Right lobe of liver (tissue), 6 donors: ENCODE measurements around the gene SPDYE1. TPM values are rescaled to one million over a fixed set of nuclear protein-coding genes. Genes with fewer than 3 reads are reported as not detected.
"Not testable (repeated sequence)": the region's sequence is repeated elsewhere in the genome, so short reads cannot be mapped to it uniquely, and the experiment has no call there.

Experiments
- ATAC-seq, 4 donors: fragments of 200-7000 bp; cut with Tn5 transposase; one replicate each; pipeline ENCODE4 v1.9.1; 2020; ENCODE audit warnings: mild to moderate bottlenecking in 4 of 4, moderate library complexity in 4 of 4
- DNase-seq, 3 donors: peaks; one replicate each; pipeline ENCODE4 v3.0.0-alpha.2; 2020
- H3K27ac ChIP-seq, 3 donors: fragments of 200-600 bp; one replicate each; pipeline ENCODE4 v1.8.0; 2022
- H3K27me3 ChIP-seq, 2 donors: fragments of 200-600 bp; one replicate each; pipeline ENCODE4 v1.8.0; 2022
- H3K36me3 ChIP-seq, 4 donors: fragments of 200-600 bp; sonication (generic) in 1 of 4; one replicate each; pipeline versions ENCODE4 v1.5.1 to v1.8.0; 2017 to 2022; ENCODE audit warnings: control low read depth in 1 of 4
- H3K4me1 ChIP-seq, 4 donors: fragments of 200-600 bp; sonication (generic) in 1 of 4; one replicate each; pipeline versions ENCODE4 v1.5.1 to v1.8.0; 2017 to 2022; ENCODE audit warnings: control low read depth in 1 of 4
- H3K4me3 ChIP-seq, 3 donors: fragments of 200-600 bp; one replicate each; pipeline ENCODE4 v1.8.0; 2022
- H3K9me3 ChIP-seq, 4 donors: fragments of 200-600 bp; sonication (generic) in 1 of 4; one replicate each; pipeline versions ENCODE4 v1.5.1 to v1.8.0; 2017 to 2022; ENCODE audit warnings: control low read depth in 1 of 4
- CTCF ChIP-seq, 4 donors: fragments of 200-600 bp in 3 of 4; fragments of 450-650 bp in 1 of 4; IDR thresholded peaks; one replicate each; pipeline versions ENCODE4 v1.5.1 to v1.8.0; 2016 to 2022; ENCODE audit warnings: antibody characterized with exemption in 4 of 4, mild to moderate bottlenecking in 2 of 4
- POLR2A ChIP-seq: fragments of 450-650 bp; IDR thresholded peaks from one replicate; pipeline ENCODE4 v1.6.1; 2017; ENCODE audit warnings: antibody characterized with exemption, mild to moderate bottlenecking
- WGBS: methylation state at CpG from one replicate; pipeline ENCODE4 v1.1.6; 2018; ENCODE audit warnings: low coverage, low lambda C conversion rate; ENCODE audit not compliant: insufficient coverage; ENCODE audit errors: missing lambda C conversion rate; 5-methylcytosine and 5-hydroxymethylcytosine counted together
- intact Hi-C, 2 donors: fragments of 100-400 bp; cut with DNase I; formaldehyde crosslinking; loops; one replicate each; pipeline versions ENCODE4 v1.11.2 to v1.14.1; 2022
- total RNA-seq, 6 experiments: library from RNA; depleted of rRNA in 2 of 6; stranded (reverse); fragments of >200 nt in 2 of 6; fragmentation: NEBNext Ultra II Directional in 3 of 6; extraction: Animal tissue kit (Norgen Biotek cat#: 25700) in 3 of 6; gene quantifications; one replicate each; pipeline versions ENCODE4 v1.1.0 to v1.2.4, GENCODE V29; 2016 to 2023
- donor health status: DM: no; HTN: yes; CAD: no.
- donor health status: DM: no; HTN: no; CAD: no.
- donor health status: DM: no; HTN: no; CAD: no.
- donor health status: DM: no; HTN: yes; CAD: no.
- donor health status: DM: no; HTN: yes; CAD: no.

The SPDYE1 gene
- total RNA-seq, 6 experiments from 2014 or later: not detected

GRCh38 chr7:43960933-43961332 lies 36.8 kb upstream of the SPDYE1 start:
- intact Hi-C loops: no loop called here
- no peak for ATAC-seq

DNA sequence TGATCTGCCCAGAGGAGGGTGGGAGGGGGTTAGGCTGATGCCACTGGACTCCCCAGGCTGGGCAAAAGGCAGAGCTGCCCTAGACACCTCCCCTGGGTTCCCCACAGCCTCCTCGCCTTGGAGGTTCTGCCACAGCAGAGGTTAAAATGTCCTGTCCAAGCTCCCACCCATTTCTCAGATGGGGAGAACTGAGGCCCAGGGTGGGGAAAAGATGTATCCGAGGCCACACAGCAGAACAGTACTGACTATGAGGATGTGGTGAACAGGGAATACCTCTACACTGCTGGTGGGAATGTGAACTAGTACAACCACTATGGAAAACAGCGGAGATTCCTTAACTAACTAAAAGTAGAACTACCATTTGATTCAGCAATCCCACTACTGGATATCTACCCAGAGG lies 31.3 kb upstream of the SPDYE1 start:
- H3K27ac ChIP-seq, H3K27me3 ChIP-seq, H3K36me3 ChIP-seq, H3K4me1 ChIP-seq, H3K9me3 ChIP-seq, intact Hi-C loops, DNase-seq, H3K4me3 ChIP-seq: not testable (repeated sequence)
- peak in 1 of 4 donors; percentile 5 for ATAC-seq
- 100% methylated on average over 1 of the region's 3 CpGs for WGBS

More at GRCh38 chr7:43960933-43961332, 36.8 kb upstream of the SPDYE1 start:
- DNase-seq: no peak
- Histone ChIP-seq H3K4me1 (no peaks in the 10 kb centered on the region), H3K27ac (no peak overlapping the region), H3K27me3 (no peaks in the 10 kb centered on the region), H3K4me3 (no peak overlapping the region), H3K36me3 (no peaks in the 10 kb centered on the region), H3K9me3 (no peaks in the 10 kb centered on the region)
- WGBS: 0% methylated on average over 1 of the region's 1 CpG
- no peak for TF ChIP-seq POLR2A
- no peak for TF ChIP-seq CTCF (IDR thresholded peaks at IDR 0.05)

GRCh38 chr7:43968172-43969040 lies 29.3 kb upstream of the SPDYE1 start:
- peak; percentile 17 to 44 (median 26) for ATAC-seq
- H3K27me3 ChIP-seq, H3K36me3 ChIP-seq, H3K9me3 ChIP-seq, intact Hi-C loops, H3K27ac ChIP-seq, H3K4me3 ChIP-seq, H3K4me1 ChIP-seq, DNase-seq: not testable (repeated sequence)
- WGBS: no CpG with 5 or more reads among the region's 20 CpGs

GRCh38 chr7:43969586-43969985 lies 28.1 kb upstream of the SPDYE1 start:
- ATAC-seq, H3K27me3 ChIP-seq, H3K4me3 ChIP-seq, intact Hi-C loops, H3K4me1 ChIP-seq, H3K27ac ChIP-seq, DNase-seq, H3K9me3 ChIP-seq, H3K36me3 ChIP-seq: not testable (repeated sequence)
- WGBS: no CpG with 5 or more reads among the region's 11 CpGs

GRCh38 chr7:43970698-43971097 lies 27.0 kb upstream of the SPDYE1 start:
- no CpG with 5 or more reads among the region's 5 CpGs for WGBS
- H3K36me3 ChIP-seq, DNase-seq, intact Hi-C loops, H3K27ac ChIP-seq, H3K4me1 ChIP-seq, H3K27me3 ChIP-seq, H3K9me3 ChIP-seq, H3K4me3 ChIP-seq: not testable (repeated sequence)
- peak in 1 of 4 donors; percentile 5 for ATAC-seq

DNA sequence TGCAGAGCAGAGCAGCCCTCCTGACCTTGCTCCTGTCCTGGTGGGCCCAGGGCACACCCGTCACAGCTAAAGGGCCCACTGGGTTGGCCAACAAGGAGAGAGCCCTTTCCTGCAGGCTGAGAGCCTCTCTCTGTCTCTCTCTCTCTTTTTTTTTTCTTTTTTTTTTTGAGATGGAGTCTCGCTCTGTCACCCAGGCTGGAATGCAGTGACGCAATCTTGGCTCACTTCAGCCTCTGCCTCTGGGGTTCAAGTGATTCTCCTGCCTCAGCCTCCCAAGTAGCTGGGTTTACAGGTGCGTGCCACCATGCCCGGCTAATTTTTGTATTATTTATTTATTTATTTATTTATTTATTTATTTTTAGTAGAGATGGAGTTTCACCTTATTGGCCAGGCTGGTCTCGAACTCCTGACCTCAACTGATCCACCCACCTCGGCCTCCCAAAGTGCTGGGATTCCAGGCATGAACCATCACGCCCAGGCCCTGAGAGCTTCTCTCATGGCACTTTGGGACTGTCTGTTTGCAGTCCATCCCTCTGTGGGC lies 23.6 kb upstream of the SPDYE1 start:
- DNase-seq, H3K27me3 ChIP-seq, ATAC-seq, H3K9me3 ChIP-seq, H3K4me1 ChIP-seq, H3K27ac ChIP-seq, H3K4me3 ChIP-seq, intact Hi-C loops, H3K36me3 ChIP-seq: not testable (repeated sequence)
- 87% methylated on average over 5 of the region's 8 CpGs for WGBS

DNA sequence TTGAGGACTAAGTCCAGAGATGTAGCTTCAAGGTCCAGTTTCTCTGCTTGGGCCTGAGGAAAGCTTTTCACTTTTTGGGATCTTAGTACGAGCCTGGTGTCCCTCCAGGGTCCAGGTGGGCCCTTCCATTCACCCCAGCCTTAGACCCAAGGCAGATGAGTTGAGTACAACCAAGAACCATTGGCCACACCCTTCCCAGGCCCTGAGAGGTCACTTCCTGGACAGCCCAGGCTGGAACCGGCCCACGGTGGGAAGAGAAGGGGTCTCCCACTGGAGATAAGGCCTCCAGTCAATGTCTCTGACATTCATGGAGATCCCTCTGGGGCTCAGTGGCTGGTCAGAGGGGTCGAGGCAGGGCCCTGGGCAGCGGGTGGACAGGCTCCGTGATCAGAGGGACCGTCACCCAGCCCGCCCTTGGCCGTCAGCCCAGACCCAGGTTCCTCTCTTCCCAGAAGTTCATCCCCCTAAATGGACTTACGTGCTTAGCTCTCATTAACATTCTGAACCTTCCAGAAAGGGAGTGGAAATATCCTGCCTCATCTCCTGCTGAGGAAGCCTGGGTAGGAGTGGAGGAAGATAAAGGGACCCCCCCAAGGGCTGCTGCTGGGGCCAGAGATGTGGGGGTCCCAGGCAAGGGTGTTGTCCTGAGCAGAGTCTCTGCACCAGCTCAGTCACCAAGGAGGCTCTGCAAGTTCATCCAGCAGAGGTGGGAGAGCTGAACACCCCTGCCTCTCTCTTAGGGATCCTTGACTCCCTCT lies 22.8 kb upstream of the SPDYE1 start:
- H3K4me3 ChIP-seq, H3K4me1 ChIP-seq, H3K27ac ChIP-seq, ATAC-seq, intact Hi-C loops, H3K9me3 ChIP-seq, H3K36me3 ChIP-seq, DNase-seq, H3K27me3 ChIP-seq: not testable (repeated sequence)
- no CpG with 5 or more reads among the region's 10 CpGs for WGBS
